Right lobe of liver (tissue), 6 donors: ENCODE results near the gene PRPF39. TPM values are rescaled to one million over a fixed set of nuclear protein-coding genes. Genes with fewer than 3 reads are reported as not detected.

ENCODE experiments used
- ATAC-seq, 4 donors: fragments of 200-7000 bp; cut with Tn5 transposase; one replicate each; pipeline ENCODE4 v1.9.1; 2020; ENCODE audit warnings: mild to moderate bottlenecking in 4 of 4, moderate library complexity in 4 of 4
- DNase-seq, 3 donors: peaks; one replicate each; pipeline ENCODE4 v3.0.0-alpha.2; 2020
- H3K27ac ChIP-seq, 3 donors: fragments of 200-600 bp; one replicate each; pipeline ENCODE4 v1.8.0; 2022
- H3K27me3 ChIP-seq, 2 donors: fragments of 200-600 bp; one replicate each; pipeline ENCODE4 v1.8.0; 2022
- H3K36me3 ChIP-seq, 4 donors: fragments of 200-600 bp; sonication (generic) in 1 of 4; one replicate each; pipeline versions ENCODE4 v1.5.1 to v1.8.0; 2017 to 2022; ENCODE audit warnings: control low read depth in 1 of 4
- H3K4me1 ChIP-seq, 4 donors: fragments of 200-600 bp; sonication (generic) in 1 of 4; one replicate each; pipeline versions ENCODE4 v1.5.1 to v1.8.0; 2017 to 2022; ENCODE audit warnings: control low read depth in 1 of 4
- H3K4me3 ChIP-seq, 3 donors: fragments of 200-600 bp; one replicate each; pipeline ENCODE4 v1.8.0; 2022
- H3K9me3 ChIP-seq, 4 donors: fragments of 200-600 bp; sonication (generic) in 1 of 4; one replicate each; pipeline versions ENCODE4 v1.5.1 to v1.8.0; 2017 to 2022; ENCODE audit warnings: control low read depth in 1 of 4
- CTCF ChIP-seq, 4 donors: fragments of 200-600 bp in 3 of 4; fragments of 450-650 bp in 1 of 4; IDR thresholded peaks; one replicate each; pipeline versions ENCODE4 v1.5.1 to v1.8.0; 2016 to 2022; ENCODE audit warnings: antibody characterized with exemption in 4 of 4, mild to moderate bottlenecking in 2 of 4
- POLR2A ChIP-seq: fragments of 450-650 bp; IDR thresholded peaks from one replicate; pipeline ENCODE4 v1.6.1; 2017; ENCODE audit warnings: antibody characterized with exemption, mild to moderate bottlenecking
- WGBS: methylation state at CpG from one replicate; pipeline ENCODE4 v1.1.6; 2018; ENCODE audit warnings: low coverage, low lambda C conversion rate; ENCODE audit not compliant: insufficient coverage; ENCODE audit errors: missing lambda C conversion rate; 5-methylcytosine and 5-hydroxymethylcytosine counted together
- intact Hi-C, 2 donors: fragments of 100-400 bp; cut with DNase I; formaldehyde crosslinking; loops; one replicate each; pipeline versions ENCODE4 v1.11.2 to v1.14.1; 2022
- total RNA-seq, 6 experiments: library from RNA; depleted of rRNA in 2 of 6; stranded (reverse); fragments of >200 nt in 2 of 6; fragmentation: NEBNext Ultra II Directional in 3 of 6; extraction: Animal tissue kit (Norgen Biotek cat#: 25700) in 3 of 6; gene quantifications; one replicate each; pipeline versions ENCODE4 v1.1.0 to v1.2.4, GENCODE V29; 2016 to 2023
- donor health status: DM: no; HTN: yes; CAD: no.
- donor health status: DM: no; HTN: no; CAD: no.
- donor health status: DM: no; HTN: no; CAD: no.
- donor health status: DM: no; HTN: yes; CAD: no.
- donor health status: DM: no; HTN: yes; CAD: no.

PRPF39 gene
- total RNA-seq, 6 experiments from 2014 or later, result 7.3 to 15.1 (median 10.4) TPM

- ATAC-seq (no peak), DNase-seq (no peak)
- Histone ChIP-seq H3K27ac (no peak overlapping the region), H3K36me3 (peaks cover 0 to 66% (median 23%) of the 10 kb centered on the region in 4 donors), H3K4me3 (no peak overlapping the region), H3K27me3 (no peaks in the 10 kb centered on the region), H3K4me1 (peaks cover 0 to 7% (median 3%) of the 10 kb centered on the region in 4 donors), H3K9me3 (no peaks in the 10 kb centered on the region)
- WGBS, result 75% methylated on average over 3 of the region's 3 CpGs
- no peak for TF ChIP-seq POLR2A
- no peak for TF ChIP-seq CTCF (IDR thresholded peaks at IDR 0.05)
- intact Hi-C loops, result no loop called here
Measured at GRCh38 chr14:45114327-45114726, 30.4 kb downstream of the PRPF39 start.

- Histone ChIP-seq H3K4me1 (no peaks in the 10 kb centered on the region), H3K4me3 (no peak overlapping the region), H3K27ac (no peak overlapping the region), H3K9me3 (no peaks in the 10 kb centered on the region), H3K27me3 (no peaks in the 10 kb centered on the region), H3K36me3 (peaks cover 0 to 73% (median 21%) of the 10 kb centered on the region in 4 donors)
- TF ChIP-seq POLR2A (no peak), CTCF (IDR thresholded peaks at IDR 0.05) (no peak)
- ATAC-seq (no peak), DNase-seq (no peak)
- intact Hi-C loops, result no loop called here
- WGBS, result 90% methylated on average over 6 of the region's 6 CpGs
Measured at GRCh38 chr14:45118594-45118993, 34.7 kb downstream of the PRPF39 start.

- no peaks in the 10 kb centered on the region for H3K27me3 ChIP-seq
- no peak overlapping the region for H3K27ac ChIP-seq
- no peaks in the 10 kb centered on the region for H3K9me3 ChIP-seq
- ATAC-seq (no peak), DNase-seq (no peak)
- 88% methylated on average over 1 of the region's 1 CpG for WGBS
- TF ChIP-seq POLR2A, result no peak
- intact Hi-C loops, result no loop called here
- H3K4me1 ChIP-seq, result no peaks in the 10 kb centered on the region
- H3K36me3 ChIP-seq, result peaks cover 0 to 63% (median 16%) of the 10 kb centered on the region in 4 donors
- H3K4me3 ChIP-seq, result no peak overlapping the region
Measured at GRCh38 chr14:45120096-45120495, 36.2 kb downstream of the PRPF39 start.

GRCh38 chr14:45123271-45123670 is 39.4 kb downstream of the PRPF39 start:
- TF ChIP-seq POLR2A (no peak), CTCF (IDR thresholded peaks at IDR 0.05) (no peak)
- Histone ChIP-seq H3K4me1 (no peaks in the 10 kb centered on the region), H3K27me3 (no peaks in the 10 kb centered on the region), H3K36me3 (peaks cover 0 to 33% (median 9%) of the 10 kb centered on the region in 4 donors), H3K27ac (no peak overlapping the region), H3K9me3 (no peaks in the 10 kb centered on the region), H3K4me3 (no peak overlapping the region)
- 85% methylated on average over 3 of the region's 3 CpGs for WGBS
- no peak for DNase-seq
- intact Hi-C loops, result no loop called here
- no peak for ATAC-seq

- WGBS, result 88% methylated on average over 1 of the region's 2 CpGs
- peaks cover 0 to 10% (median 5%) of the 10 kb centered on the region in 4 donors for H3K36me3 ChIP-seq
- ATAC-seq, result no peak
Measured at GRCh38 chr14:45125754-45126153, 41.8 kb downstream of the PRPF39 start.

More at GRCh38 chr14:45125754-45126153, 41.8 kb downstream of the PRPF39 start:
- no peaks in the 10 kb centered on the region for H3K4me1 ChIP-seq
- H3K27me3 ChIP-seq, result no peaks in the 10 kb centered on the region
- TF ChIP-seq POLR2A, result no peak
- no peak for TF ChIP-seq CTCF (IDR thresholded peaks at IDR 0.05)
- H3K4me3 ChIP-seq, result no peak overlapping the region
- intact Hi-C loops, result no loop called here
- no peak for DNase-seq
- no peak overlapping the region for H3K27ac ChIP-seq
- H3K9me3 ChIP-seq, result no peaks in the 10 kb centered on the region
